Duodenal mucosa (tissue), 2 donors: ENCODE results near the gene HID1.
"Not testable (repeated sequence)": the region's sequence is repeated elsewhere in the genome, so short reads cannot be mapped to it uniquely, and the experiment has no call there.

Source experiments
- H3K27ac ChIP-seq: one replicate; pipeline ENCODE4 v1.7.0; 2013; ENCODE audit warnings: low read depth, low read length
- H3K27me3 ChIP-seq, 2 donors: one replicate each; pipeline ENCODE4 v1.7.0; 2013; ENCODE audit warnings: low read length in 2 of 2, control low read depth in 1 of 2; ENCODE audit not compliant: insufficient read depth in 2 of 2, control insufficient read depth in 1 of 2
- H3K36me3 ChIP-seq, 2 donors: one replicate each; pipeline ENCODE4 v1.7.0; 2013; ENCODE audit warnings: low read length in 2 of 2, control low read depth in 1 of 2; ENCODE audit not compliant: insufficient read depth in 2 of 2, control insufficient read depth in 1 of 2
- H3K4me1 ChIP-seq, 2 donors: one replicate each; pipeline ENCODE4 v1.7.0; 2013; ENCODE audit warnings: low read length in 2 of 2, control low read depth in 1 of 2; ENCODE audit not compliant: insufficient read depth in 2 of 2, control insufficient read depth in 1 of 2
- H3K4me3 ChIP-seq, 2 donors: one replicate each; pipeline ENCODE4 v1.7.0; 2013; ENCODE audit warnings: low read length in 2 of 2, low read depth in 1 of 2
- H3K9ac ChIP-seq, 2 donors: one replicate each; pipeline ENCODE4 v1.7.0; 2013; ENCODE audit warnings: low read length in 2 of 2, low read depth in 1 of 2
- H3K9me3 ChIP-seq, 2 donors: one replicate each; pipeline ENCODE4 v1.7.0; 2013; ENCODE audit warnings: low read length in 2 of 2, control low read depth in 1 of 2; ENCODE audit not compliant: control insufficient read depth in 1 of 2

HID1 gene

DNA sequence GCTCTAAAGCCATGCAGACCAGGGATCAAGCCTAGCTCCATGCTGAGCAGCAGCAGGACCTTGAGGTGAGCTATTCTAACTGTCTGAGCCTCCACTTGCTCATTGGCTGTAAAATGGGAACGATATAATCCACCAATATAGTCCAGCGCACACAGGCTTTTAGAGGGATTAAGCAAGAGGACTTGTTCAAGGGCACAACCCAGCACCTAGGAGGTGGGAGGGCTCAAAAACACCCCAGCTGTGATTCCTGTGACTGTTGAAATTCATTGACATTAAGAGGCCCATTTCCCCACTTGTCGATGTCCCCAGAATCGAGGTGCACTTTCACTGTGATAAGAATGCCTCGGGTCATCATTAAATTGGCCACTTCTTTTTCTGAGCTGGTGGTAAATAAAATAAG, 53.7 kb downstream of the HID1 start:
- Histone ChIP-seq H3K27me3 (peaks cover 33% of the 10 kb centered on the region in 2 donors), H3K27ac (no peak overlapping the region)

DNA sequence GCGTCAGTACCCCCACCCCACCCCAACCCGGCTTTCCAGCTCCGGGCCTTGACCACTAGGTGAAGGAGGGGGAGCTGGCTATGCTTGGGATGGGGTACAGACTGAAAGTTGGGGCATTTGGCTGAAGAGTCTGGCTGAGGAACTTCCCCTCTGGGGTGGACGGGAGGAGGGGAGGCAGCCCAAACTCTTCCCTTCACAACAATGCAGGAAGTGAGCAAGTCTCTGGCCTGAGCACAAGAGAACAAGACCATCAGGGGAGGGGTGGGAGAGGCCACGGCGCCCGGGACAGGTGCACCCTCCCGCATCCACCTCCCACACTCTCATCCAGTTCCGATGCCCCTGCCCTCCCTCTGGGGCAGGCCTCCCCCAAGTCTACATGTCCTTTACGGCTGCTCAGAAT, 55.1 kb downstream of the HID1 start:
- H3K4me3 ChIP-seq: no peak overlapping the region
- no peaks in the 10 kb centered on the region for H3K36me3 ChIP-seq
- no peaks in the 10 kb centered on the region for H3K9me3 ChIP-seq
- no peaks in the 10 kb centered on the region for H3K4me1 ChIP-seq
- peaks cover 21 to 25% of the 10 kb centered on the region in 2 donors for H3K27me3 ChIP-seq
- no peak overlapping the region for H3K9ac ChIP-seq
- H3K27ac ChIP-seq: no peak overlapping the region

More for the DNA sequence above, 53.7 kb downstream of the HID1 start:
- Histone ChIP-seq H3K4me1 (peaks cover 2 to 3% of the 10 kb centered on the region in 2 donors), H3K36me3 (no peaks in the 10 kb centered on the region), H3K9ac (no peak overlapping the region), H3K9me3 (no peaks in the 10 kb centered on the region), H3K4me3 (no peak overlapping the region)

DNA sequence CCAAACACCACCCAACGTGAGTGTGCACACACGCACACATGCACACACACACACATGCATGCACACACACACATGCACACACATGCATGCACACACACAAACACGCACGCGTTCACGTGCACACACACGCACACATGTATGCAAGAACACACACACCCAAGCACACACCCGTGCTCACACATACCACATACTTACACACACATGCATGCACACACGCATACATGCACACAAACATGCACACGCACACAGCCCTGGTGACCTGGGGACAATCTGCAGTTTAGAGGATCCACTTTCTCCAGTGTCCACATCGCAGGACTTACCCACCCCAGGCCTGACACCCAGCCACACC, 55.7 kb downstream of the HID1 start:
- no peak overlapping the region for H3K4me3 ChIP-seq
- H3K9me3 ChIP-seq: no peaks in the 10 kb centered on the region
- H3K4me1 ChIP-seq: no peaks in the 10 kb centered on the region
- H3K27me3 ChIP-seq: peaks cover 16 to 21% of the 10 kb centered on the region in 2 donors
- no peak overlapping the region for H3K27ac ChIP-seq
- no peak overlapping the region for H3K9ac ChIP-seq
- H3K36me3 ChIP-seq: no peaks in the 10 kb centered on the region

DNA sequence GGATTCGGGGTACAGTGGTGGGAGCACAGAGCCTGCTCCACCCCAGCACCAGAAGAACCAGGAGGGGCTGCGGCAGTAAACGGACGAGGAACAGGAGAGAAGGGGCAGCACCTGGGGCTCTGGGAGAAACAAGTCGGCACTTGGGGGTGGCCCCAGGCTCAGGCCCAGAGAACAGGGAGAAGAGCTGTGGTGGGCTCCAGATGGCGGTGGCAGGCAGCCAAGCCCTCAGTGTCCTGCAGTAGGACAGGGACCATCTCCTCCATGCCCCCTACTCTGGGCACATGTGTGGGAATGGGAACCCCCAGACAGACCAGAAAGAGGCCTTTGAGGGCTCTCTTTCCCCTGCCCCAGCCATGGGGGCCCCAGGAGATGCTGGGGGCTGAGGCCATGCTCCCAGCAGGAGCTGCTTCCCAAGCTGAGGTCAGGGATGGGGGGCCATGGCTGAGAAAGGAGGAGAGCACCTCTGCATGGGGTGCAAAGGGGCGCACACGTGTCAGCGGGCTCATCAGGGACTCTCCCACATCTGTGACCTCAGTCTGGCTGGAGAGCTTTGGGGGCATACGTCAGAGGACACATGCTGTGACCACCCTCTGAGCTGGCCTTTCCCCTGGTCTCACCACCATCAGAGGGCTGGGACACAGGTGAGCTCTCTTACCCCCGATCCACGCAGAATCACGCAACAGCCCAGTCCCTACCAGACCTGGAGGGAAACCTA, 56.3 kb downstream of the HID1 start:
- Histone ChIP-seq H3K4me1 (no peaks in the 10 kb centered on the region), H3K27me3 (peaks cover 10 to 16% of the 10 kb centered on the region in 2 donors), H3K36me3 (no peaks in the 10 kb centered on the region), H3K4me3 (no peak overlapping the region), H3K9ac (no peak overlapping the region), H3K9me3 (no peaks in the 10 kb centered on the region), H3K27ac (no peak overlapping the region)

DNA sequence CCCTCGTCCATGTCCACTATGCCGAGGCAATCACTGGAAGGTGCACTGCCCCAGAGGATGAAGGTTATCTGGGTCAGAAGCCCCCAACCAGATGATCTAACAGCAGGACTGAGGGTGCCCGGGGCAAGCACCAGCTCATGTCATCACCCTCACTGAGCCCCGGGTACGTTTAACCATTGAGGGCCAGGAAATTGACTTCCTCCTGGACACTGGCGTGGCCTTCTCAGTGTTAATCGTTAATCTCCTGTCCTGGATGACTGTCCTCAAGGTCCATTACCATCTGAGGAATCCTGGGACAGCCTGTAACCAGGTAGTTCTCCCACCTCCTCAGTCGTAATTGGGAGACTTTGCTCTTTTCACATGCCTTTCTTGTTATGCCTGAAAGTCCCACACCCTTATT, 61.1 kb downstream of the HID1 start:
- H3K36me3 ChIP-seq, H3K9me3 ChIP-seq, H3K4me1 ChIP-seq: not testable (repeated sequence)

DNA sequence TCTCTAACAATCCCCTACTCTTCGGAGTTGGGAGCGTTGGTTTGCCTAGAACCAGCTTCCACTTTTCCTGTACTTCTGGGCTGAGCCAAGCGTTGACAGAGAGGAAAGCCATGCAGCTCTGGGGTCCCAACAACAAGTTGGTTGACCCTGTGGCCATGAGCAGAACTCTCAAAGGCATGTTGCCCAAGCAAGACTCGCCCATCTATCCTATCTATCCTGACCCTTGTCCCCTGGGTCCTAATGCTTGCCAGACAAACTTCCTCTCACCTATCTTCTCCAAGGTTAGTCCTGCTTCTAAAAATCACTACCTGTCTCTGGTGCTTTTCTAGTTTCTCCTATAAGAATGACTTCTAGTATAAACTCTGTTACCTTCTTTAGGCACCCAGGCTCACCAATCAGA, 63.5 kb downstream of the HID1 start:
- H3K27me3 ChIP-seq, H3K36me3 ChIP-seq, H3K9me3 ChIP-seq, H3K9ac ChIP-seq, H3K4me1 ChIP-seq, H3K4me3 ChIP-seq, H3K27ac ChIP-seq: not testable (repeated sequence)

More for the DNA sequence above, 61.1 kb downstream of the HID1 start:
- H3K27me3 ChIP-seq, H3K27ac ChIP-seq, H3K9ac ChIP-seq, H3K4me3 ChIP-seq: not testable (repeated sequence)

DNA sequence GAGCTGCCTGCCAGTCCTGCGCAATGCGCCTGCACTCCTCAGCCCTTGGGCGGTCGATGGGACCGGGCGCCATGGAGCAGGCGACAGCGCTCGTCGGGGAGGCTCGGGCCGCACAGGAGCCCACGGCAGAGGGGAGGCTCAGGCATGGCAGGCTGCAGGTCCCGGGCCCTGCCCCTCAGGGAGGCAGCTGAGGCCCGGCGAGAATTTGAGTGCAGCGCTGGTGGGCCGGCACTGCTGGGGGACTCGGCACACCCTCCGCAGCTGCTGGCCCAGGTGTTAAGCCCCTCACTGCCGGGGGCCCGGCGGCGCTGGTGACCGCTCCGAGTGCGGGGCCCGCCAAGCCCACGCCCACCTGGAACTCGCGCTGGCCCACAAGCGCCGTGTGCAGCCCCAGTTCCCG, 65.5 kb downstream of the HID1 start:
- no peaks in the 10 kb centered on the region for H3K4me1 ChIP-seq

DNA sequence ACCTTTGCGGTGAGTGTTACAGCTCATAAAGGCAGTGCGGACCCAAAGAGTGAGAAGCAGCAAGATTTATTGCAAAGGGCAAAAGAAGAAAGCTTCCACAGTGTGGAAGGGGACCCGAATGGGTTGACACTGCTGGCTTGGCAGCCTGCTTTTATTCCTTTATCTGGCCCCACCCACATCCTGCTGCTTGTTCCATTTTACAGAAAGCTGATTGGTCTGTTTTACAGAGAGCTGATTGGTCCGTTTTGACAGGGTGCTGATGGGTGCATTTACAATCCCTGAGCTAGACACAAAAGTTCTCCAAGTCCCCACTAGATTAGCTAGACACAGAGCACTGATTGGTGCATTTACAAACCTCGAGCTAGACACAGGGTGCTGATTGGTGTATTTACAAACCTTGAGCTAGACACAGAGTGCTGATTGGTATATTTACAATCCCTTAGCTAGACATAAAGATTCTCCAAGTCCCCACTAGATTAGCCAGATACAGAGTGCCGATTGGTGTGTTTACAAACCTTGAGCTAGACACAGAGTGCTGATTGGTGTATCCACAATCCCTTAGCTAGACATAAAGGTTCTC, 66.3 kb downstream of the HID1 start:
- peaks cover 11 to 18% of the 10 kb centered on the region in 2 donors for H3K27me3 ChIP-seq
- H3K4me1 ChIP-seq: not testable (repeated sequence)

More for the DNA sequence above, 65.5 kb downstream of the HID1 start:
- Histone ChIP-seq H3K4me3 (no peak overlapping the region), H3K9me3 (no peaks in the 10 kb centered on the region), H3K27ac (no peak overlapping the region), H3K9ac (no peak overlapping the region), H3K27me3 (peaks cover 11 to 15% of the 10 kb centered on the region in 2 donors), H3K36me3 (no peaks in the 10 kb centered on the region)

DNA sequence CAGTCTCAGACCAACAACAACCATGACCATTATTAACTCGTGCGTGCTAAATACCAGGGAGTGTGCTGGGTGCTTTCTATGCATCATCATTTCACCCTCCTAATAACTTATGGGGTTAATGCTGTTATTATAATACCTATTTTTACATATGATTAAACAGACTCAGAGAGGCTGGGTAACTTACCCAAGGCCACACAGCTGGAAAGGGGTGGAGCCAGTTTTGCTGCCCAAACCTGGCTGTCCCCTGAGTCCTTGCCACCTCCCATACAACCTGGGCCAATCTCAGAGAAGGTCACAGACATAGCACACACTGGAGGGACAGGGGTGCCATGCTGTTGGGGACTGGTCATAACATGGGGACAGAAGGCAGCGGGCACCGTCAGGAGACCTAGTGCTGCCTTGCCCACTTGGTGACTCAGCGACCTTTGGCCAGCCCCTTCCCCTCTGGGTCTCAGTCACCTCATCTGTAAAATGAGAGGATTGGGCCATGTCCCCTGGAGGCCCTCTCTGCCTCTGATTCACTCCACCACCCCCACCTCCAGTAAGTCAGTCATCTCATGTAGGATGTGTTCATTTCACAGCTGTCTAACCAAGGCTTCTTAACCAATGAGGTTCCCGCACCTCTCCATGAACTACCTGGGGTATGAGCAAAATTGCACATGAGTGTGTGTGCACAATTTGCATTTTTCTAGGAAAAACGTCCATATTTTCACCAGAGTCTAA, 67.7 kb downstream of the HID1 start:
- Histone ChIP-seq H3K27me3 (peaks cover 11 to 20% of the 10 kb centered on the region in 2 donors), H3K4me1 (no peaks in the 10 kb centered on the region), H3K4me3 (no peak overlapping the region), H3K27ac (no peak overlapping the region), H3K9me3 (no peaks in the 10 kb centered on the region), H3K9ac (no peak overlapping the region), H3K36me3 (no peaks in the 10 kb centered on the region)

More for the DNA sequence above, 66.3 kb downstream of the HID1 start:
- not testable (repeated sequence) for H3K4me3 ChIP-seq, H3K27ac ChIP-seq, H3K9me3 ChIP-seq, H3K9ac ChIP-seq, H3K36me3 ChIP-seq

DNA sequence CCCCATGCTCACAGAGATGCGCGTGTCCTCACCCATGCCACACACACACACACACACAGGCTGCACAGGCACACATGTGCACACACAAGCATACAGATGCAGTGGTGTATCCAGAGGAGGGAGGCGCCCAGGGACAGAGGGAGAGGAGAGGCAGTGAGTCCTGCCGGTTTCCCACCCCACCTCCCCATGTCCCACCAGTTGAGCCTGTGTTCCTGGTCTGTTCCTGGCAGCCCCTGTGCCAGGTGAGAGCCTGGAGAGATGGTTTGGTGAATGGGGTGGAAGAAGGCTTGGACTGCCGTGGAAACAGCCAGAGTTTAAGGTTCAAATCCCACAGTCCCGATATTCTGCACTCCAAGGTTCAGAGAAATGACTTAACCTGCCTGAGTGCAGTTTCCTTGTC, 68.9 kb downstream of the HID1 start:
- H3K4me1 ChIP-seq: no peaks in the 10 kb centered on the region
- H3K36me3 ChIP-seq: no peaks in the 10 kb centered on the region
- H3K27ac ChIP-seq: no peak overlapping the region
- no peak overlapping the region for H3K4me3 ChIP-seq
- peaks cover 11 to 20% of the 10 kb centered on the region in 2 donors for H3K27me3 ChIP-seq
- no peaks in the 10 kb centered on the region for H3K9me3 ChIP-seq
- no peak overlapping the region for H3K9ac ChIP-seq
